Panc1 (cell line): ENCODE data around the gene TRMT5. TPM values are rescaled to one million over a fixed set of nuclear protein-coding genes. Genes with fewer than 3 reads are reported as not detected.

ENCODE experiments used
- ATAC-seq: fragments of 200-7000 bp; cut with Tn5 transposase; 2 replicates; pipeline ENCODE4 v1.9.1; 2020; ENCODE audit warnings: mild to moderate bottlenecking, moderate library complexity
- BruUV-seq: library from RNA; stranded (reverse); fragments of 400-500 nt; replicated peaks from 2 replicates; lab custom pipeline; 2021; lab: Mats Ljungman, UMichigan
- CTCF ChIA-PET: fragments of 300-600 bp; sonication (Branson Sonifier 250); formaldehyde crosslinking; loops from one replicate; lab custom pipeline; 2022; ENCODE audit warnings: antibody characterized with exemption; lab: Charles Lee
- POLR2A ChIA-PET: fragments of 300-600 bp; sonication (Branson Sonifier 250); formaldehyde crosslinking; loops from one replicate; lab custom pipeline; 2022; ENCODE audit warnings: antibody characterized with exemption; lab: Charles Lee
- DNase-seq: peaks from one replicate; pipeline ENCODE4 v3.0.0-alpha.2; 2010; ENCODE audit warnings: low read depth, low spot score
- H3K27ac ChIP-seq: 2 replicates; pipeline ENCODE4 v1.5.1; 2011; ENCODE audit warnings: mild to moderate bottlenecking, low read length, inconsistent platforms
- H3K27me3 ChIP-seq: fragments of 200-500 bp; sonication (Bioruptor generic); 2 replicates; pipeline ENCODE4 v1.6.0; 2014; ENCODE audit warnings: low read length, inconsistent platforms; ENCODE audit not compliant: control insufficient read depth, insufficient read depth
- H3K36me3 ChIP-seq: fragments of 200-500 bp; sonication (Bioruptor generic); 2 replicates; pipeline ENCODE4 v1.5.1; 2014; ENCODE audit warnings: inconsistent platforms, mild to moderate bottlenecking, low read length, moderate library complexity; ENCODE audit not compliant: control insufficient read depth, insufficient read depth
- H3K4me1 ChIP-seq: 2 replicates; pipeline ENCODE4 v1.5.1; 2011; ENCODE audit warnings: inconsistent platforms, mild to moderate bottlenecking, low read length, moderate library complexity; ENCODE audit not compliant: control insufficient read depth, insufficient read depth
- H3K4me3 ChIP-seq, 2 experiments: 2 replicates each; pipeline ENCODE4 v1.5.1; 2011 to 2012; ENCODE audit warnings: low read depth in 2 of 2, low read length in 2 of 2, mild to moderate bottlenecking in 2 of 2, inconsistent platforms in 1 of 2, moderate library complexity in 1 of 2
- H3K9me3 ChIP-seq: fragments of 200-500 bp; sonication (Bioruptor generic); 2 replicates; pipeline ENCODE4 v1.5.1; 2014; ENCODE audit warnings: low read depth, mild to moderate bottlenecking, inconsistent platforms, low read length, moderate library complexity; ENCODE audit not compliant: control insufficient read depth, insufficient read depth
- POLR2AphosphoS5 ChIP-seq: IDR thresholded peaks from 2 replicates; pipeline ENCODE4 v1.6.1; 2012; ENCODE audit warnings: mild to moderate bottlenecking, low read depth, low read length, moderate library complexity
- SIN3A ChIP-seq: IDR thresholded peaks from 2 replicates; pipeline ENCODE4 v1.6.1; 2012; ENCODE audit warnings: low read depth, mild to moderate bottlenecking, low read length, moderate library complexity, borderline replicate concordance; ENCODE audit not compliant: insufficient read depth
- TCF7L2 ChIP-seq: IDR thresholded peaks from 2 replicates; pipeline ENCODE4 v1.6.1; 2011; ENCODE audit warnings: mild to moderate bottlenecking, low read depth, low read length, inconsistent platforms
- in situ Hi-C: cut with HindIII; loops from 2 replicates; pipeline ENCODE4 v1.10.0; 2016; ENCODE audit warnings: low sequenced_read_pairs, low pct_unique_long_range_greater_than_20kb
- intact Hi-C: fragments of 100-400 bp; cut with micrococcal nuclease; formaldehyde crosslinking; loops from one replicate; pipeline ENCODE4 v1.10.0; 2022; ENCODE audit not compliant: unreplicated experiment
- total RNA-seq: library from RNA; stranded (reverse); gene quantifications from one replicate; pipeline ENCODE4 v1.2.1, GENCODE V29; 2021; ENCODE audit not compliant: unreplicated experiment
- TF ChIP-seq, protein P1 (sequence below): fragments of 450-650 bp; IDR thresholded peaks from 2 replicates; pipeline ENCODE4 v1.5.1; 2017; ENCODE audit warnings: mild to moderate bottlenecking

TRMT5 gene
- total RNA-seq, 1 experiment from 2014 or later: 14.9 TPM

DNA sequence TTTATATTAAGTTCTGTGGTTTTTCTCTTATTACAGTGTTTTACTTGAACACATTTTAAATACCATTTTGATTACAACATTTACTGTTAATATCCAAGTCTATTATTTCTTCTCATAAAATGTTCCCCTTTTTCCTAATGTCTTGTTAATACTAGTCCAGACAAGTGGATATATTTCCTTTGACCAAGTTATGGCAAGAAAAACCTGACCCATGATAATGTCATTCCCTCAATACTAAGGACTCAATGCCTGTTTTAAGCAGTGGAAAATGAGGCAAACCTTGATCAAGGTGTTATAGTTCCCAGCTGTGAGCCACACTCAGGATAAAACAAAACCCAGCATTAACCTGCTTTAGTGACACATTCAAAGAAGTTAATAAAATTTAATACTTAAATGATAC is 12.2 kb downstream of the TRMT5 start:
- Histone ChIP-seq H3K9me3 (no peaks in the 10 kb centered on the region), H3K27me3 (no peaks in the 10 kb centered on the region), H3K27ac (no peak overlapping the region), H3K36me3 (no peaks in the 10 kb centered on the region), H3K4me3 (no peak overlapping the region), H3K4me1 (no peaks in the 10 kb centered on the region)
- TF ChIP-seq TCF7L2 (no peak), POLR2AphosphoS5 (no peak), SIN3A (no peak)
- TF ChIP-seq, protein P1, sequence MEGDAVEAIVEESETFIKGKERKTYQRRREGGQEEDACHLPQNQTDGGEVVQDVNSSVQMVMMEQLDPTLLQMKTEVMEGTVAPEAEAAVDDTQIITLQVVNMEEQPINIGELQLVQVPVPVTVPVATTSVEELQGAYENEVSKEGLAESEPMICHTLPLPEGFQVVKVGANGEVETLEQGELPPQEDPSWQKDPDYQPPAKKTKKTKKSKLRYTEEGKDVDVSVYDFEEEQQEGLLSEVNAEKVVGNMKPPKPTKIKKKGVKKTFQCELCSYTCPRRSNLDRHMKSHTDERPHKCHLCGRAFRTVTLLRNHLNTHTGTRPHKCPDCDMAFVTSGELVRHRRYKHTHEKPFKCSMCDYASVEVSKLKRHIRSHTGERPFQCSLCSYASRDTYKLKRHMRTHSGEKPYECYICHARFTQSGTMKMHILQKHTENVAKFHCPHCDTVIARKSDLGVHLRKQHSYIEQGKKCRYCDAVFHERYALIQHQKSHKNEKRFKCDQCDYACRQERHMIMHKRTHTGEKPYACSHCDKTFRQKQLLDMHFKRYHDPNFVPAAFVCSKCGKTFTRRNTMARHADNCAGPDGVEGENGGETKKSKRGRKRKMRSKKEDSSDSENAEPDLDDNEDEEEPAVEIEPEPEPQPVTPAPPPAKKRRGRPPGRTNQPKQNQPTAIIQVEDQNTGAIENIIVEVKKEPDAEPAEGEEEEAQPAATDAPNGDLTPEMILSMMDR: no peak
- no TSS peak for BruUV-seq
- intact Hi-C loops: no loop called here
- DNase-seq (no peak), ATAC-seq (no peak)
- CTCF ChIA-PET: no interaction called here
- POLR2A ChIA-PET: no interaction called here
- in situ Hi-C loops: no loop called here

DNA sequence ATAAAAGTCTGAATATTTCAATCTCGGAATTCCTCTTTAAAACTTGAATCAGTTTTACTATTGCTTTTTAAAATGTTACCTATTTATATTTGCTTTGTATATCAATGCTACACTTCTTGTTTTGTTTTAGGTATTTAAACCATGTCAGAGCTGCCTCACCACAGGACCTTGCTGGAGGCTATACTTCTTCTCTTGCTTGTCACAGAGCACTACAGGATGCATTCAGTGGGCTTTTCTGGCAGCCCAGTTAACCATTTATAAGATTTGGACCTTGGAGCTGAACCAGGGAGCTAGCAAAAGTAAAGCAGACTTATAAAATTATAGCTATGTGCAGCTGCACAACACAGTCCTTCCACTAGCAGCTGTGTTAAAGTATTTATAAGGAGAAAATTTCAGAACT is 12.8 kb downstream of the TRMT5 start:
- H3K36me3 ChIP-seq: no peaks in the 10 kb centered on the region
- intact Hi-C loops (no loop called here), in situ Hi-C loops (no loop called here)
- H3K4me3 ChIP-seq: no peak overlapping the region
- CTCF ChIA-PET: no interaction called here
- no TSS peak for BruUV-seq
- no peaks in the 10 kb centered on the region for H3K4me1 ChIP-seq
- POLR2A ChIA-PET: no interaction called here
- ATAC-seq (no peak), DNase-seq (no peak)
- no peaks in the 10 kb centered on the region for H3K9me3 ChIP-seq
- no peak overlapping the region for H3K27ac ChIP-seq
- H3K27me3 ChIP-seq: no peaks in the 10 kb centered on the region
- TF ChIP-seq TCF7L2 (no peak), SIN3A (no peak)
- TF ChIP-seq, protein P1: no peak

DNA sequence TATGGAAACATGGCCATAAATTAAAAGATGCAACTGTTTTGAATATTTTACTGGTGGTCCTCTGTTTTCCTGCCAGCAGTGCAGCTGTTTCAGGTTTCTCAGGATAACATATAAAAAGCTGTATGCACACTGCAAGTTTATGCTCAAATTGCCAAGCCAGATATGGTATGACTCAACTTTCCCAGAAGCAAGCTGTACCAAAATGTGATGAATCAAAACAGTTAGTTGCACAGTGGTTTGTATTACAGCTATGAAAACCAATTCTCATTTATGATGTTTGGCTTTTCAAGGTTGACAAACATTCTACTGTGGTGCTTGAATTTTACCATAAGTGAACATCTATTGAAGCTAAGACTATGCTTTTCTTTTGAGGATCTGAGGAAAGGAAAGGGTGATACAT is 15.5 kb downstream of the TRMT5 start:
- TF ChIP-seq, protein P1: no peak
- DNase-seq (no peak), ATAC-seq (no peak)
- in situ Hi-C loops: no loop called here
- Histone ChIP-seq H3K27ac (no peak overlapping the region), H3K4me1 (no peaks in the 10 kb centered on the region), H3K9me3 (no peaks in the 10 kb centered on the region), H3K4me3 (no peak overlapping the region), H3K36me3 (no peaks in the 10 kb centered on the region), H3K27me3 (no peaks in the 10 kb centered on the region)
- POLR2A ChIA-PET: no interaction called here
- intact Hi-C loops: no loop called here
- CTCF ChIA-PET: no interaction called here
- BruUV-seq: no TSS peak
